Ishikawa (cell line): Measurements from ENCODE around the gene IGSF22.

ENCODE experiments used
- CEBPB ChIP-seq: IDR thresholded peaks from 2 replicates; pipeline ENCODE4 v1.6.1; 2012
- CREB1 ChIP-seq: IDR thresholded peaks from 2 replicates; pipeline ENCODE4 v1.6.1; 2012; ENCODE audit warnings: low read depth
- EGR1 ChIP-seq: IDR thresholded peaks from 2 replicates; pipeline ENCODE4 v1.6.1; 2012
- EP300 ChIP-seq: IDR thresholded peaks from 2 replicates; pipeline ENCODE4 v1.6.1; 2012; ENCODE audit warnings: borderline replicate concordance
- FOXM1 ChIP-seq: IDR thresholded peaks from 2 replicates; pipeline ENCODE4 v1.6.1; 2012; ENCODE audit warnings: low read depth, borderline replicate concordance
- MAX ChIP-seq: IDR thresholded peaks from 2 replicates; pipeline ENCODE4 v1.6.1; 2012
- NFIC ChIP-seq: IDR thresholded peaks from 2 replicates; pipeline ENCODE4 v1.6.1; 2012
- RAD21 ChIP-seq: IDR thresholded peaks from 2 replicates; pipeline ENCODE4 v1.6.1; 2012; ENCODE audit warnings: low read depth
- REST ChIP-seq: IDR thresholded peaks from 2 replicates; pipeline ENCODE4 v1.6.1; 2012; ENCODE audit warnings: low read depth, mild to moderate bottlenecking
- TAF1 ChIP-seq: IDR thresholded peaks from 2 replicates; pipeline ENCODE4 v1.6.1; 2012; ENCODE audit warnings: low read depth, mild to moderate bottlenecking
- TCF12 ChIP-seq: IDR thresholded peaks from 2 replicates; pipeline ENCODE4 v1.6.1; 2012; ENCODE audit warnings: low read depth
- TEAD4 ChIP-seq: IDR thresholded peaks from 2 replicates; pipeline ENCODE4 v1.6.1; 2012
- USF1 ChIP-seq: IDR thresholded peaks from 2 replicates; pipeline ENCODE4 v1.6.1; 2012
- YY1 ChIP-seq: IDR thresholded peaks from 2 replicates; pipeline ENCODE4 v1.6.1; 2012; ENCODE audit warnings: low read depth
- ZBTB7A ChIP-seq: IDR thresholded peaks from 2 replicates; pipeline ENCODE4 v1.6.1; 2012; ENCODE audit warnings: low read depth

Gene IGSF22

GRCh38 chr11:18726040-18726439 lies at the start of gene IGSF22:
Gene IGSF22, minus strand, starts transcription at chr11:18726188. Its CDS starts 1,952 bp downstream, at chr11:18724236.
- TF ChIP-seq TAF1 (no peak), FOXM1 (no peak), ZBTB7A (no peak), EGR1 (no peak)

GRCh38 chr11:18774801-18775200 lies 48.8 kb upstream of the IGSF22 start:
- TF ChIP-seq CREB1 = no peak
- no peak for TF ChIP-seq REST
- no peak for TF ChIP-seq FOXM1
- no peak for TF ChIP-seq RAD21
- TF ChIP-seq YY1 = no peak
- TF ChIP-seq ZBTB7A = no peak
- TF ChIP-seq MAX = no peak
- TF ChIP-seq TEAD4 = no peak
- TF ChIP-seq TAF1 = no peak
- TF ChIP-seq NFIC = no peak

GRCh38 chr11:18773681-18774080 lies 47.7 kb upstream of the IGSF22 start:
- TF ChIP-seq CEBPB = no peak

- TF ChIP-seq YY1 (no peak), REST (no peak), USF1 (no peak), FOXM1 (no peak), TCF12 (no peak), TEAD4 (no peak), EP300 (no peak), NFIC (no peak)
These were observed 47.1 kb upstream of the IGSF22 start for GRCh38 chr11:18773104-18773503.

GRCh38 chr11:18772211-18772610 lies 46.2 kb upstream of the IGSF22 start:
- TF ChIP-seq MAX (no peak), EGR1 (no peak), TCF12 (no peak), YY1 (no peak), REST (no peak), RAD21 (no peak), CREB1 (no peak)

GRCh38 chr11:18771266-18772035 lies 45.5 kb upstream of the IGSF22 start:
- TF ChIP-seq EP300 (no peak), USF1 (peak; percentile 66)
